ENCODE measurements around the gene NID2. TPM values are rescaled to one million over a fixed set of nuclear protein-coding genes. Genes with fewer than 3 reads are reported as not detected.

NID2 gene
- polyA plus RNA-seq, 1 of the 3 experiments (the other 2 are of a cell fraction): 22.7 TPM

DNA sequence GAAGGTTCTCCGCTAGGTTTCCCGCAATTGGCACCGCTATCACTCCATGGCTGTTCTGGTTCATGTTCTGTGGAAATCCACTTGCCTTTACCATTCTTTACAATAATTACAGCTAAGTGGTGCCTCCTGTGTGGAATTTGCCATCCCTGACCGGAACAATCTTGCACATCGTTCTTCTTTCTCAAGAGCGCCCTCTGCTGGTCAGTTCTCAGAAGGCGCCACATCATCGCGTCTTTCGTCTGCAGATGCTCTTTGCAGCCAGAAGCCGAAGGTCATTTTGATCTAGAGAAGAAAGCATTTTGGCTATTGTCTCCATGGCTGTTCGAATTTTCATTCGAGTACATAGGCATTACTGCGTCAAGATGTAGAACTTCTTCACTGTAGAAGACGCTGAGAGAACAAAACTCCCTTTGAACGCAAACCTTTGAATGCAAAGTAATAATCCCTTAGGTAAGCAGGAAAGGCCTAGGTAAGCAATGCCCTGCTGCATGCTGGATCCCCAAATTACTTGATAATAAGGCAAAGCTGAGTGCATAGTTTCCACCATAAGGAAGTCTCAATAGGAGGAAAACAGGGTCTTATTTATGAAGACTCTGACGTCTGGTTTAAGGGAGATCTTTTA lies 89.7 kb downstream of the NID2 start:
- peak; percentile 63 for DNase-seq
- POLR2A ChIA-PET: interaction anchor here (0.6 to 2.0 kb wide), 2 partner anchors 9 to 119 kb away, joined by 3 to 9 read pairs; partner anchors contain the start of gene GNG2
- CTCF ChIA-PET: interaction anchor here (0.6 to 7.1 kb wide), 60 partner anchors 9 to 956 kb away, joined by 3 to 81 read pairs (median 4); partner anchors contain the start of genes FRMD6, GNG2 and RTRAF
- H4K20me1 ChIP-seq (ENCODE audit: insufficient read depth): no peaks in the 10 kb centered on the region
- no peak overlapping the region for H3K4me2 ChIP-seq
- no peak overlapping the region; a peak in 1 of 4 replicates for H3K4me3 ChIP-seq (ENCODE audit: low read depth in 2 of 2, low read length in 1 of 2)
- H3K9me2 ChIP-seq: no peaks in the 10 kb centered on the region
- H3K27ac ChIP-seq (ENCODE audit: low read depth in 2 of 2, low read length in 1 of 2): peak overlapping the region in 1 of 2 experiments; percentile 55; a peak in 1 of 4 replicates
- WGBS (ENCODE audit: low lambda C conversion rate): 31% methylated on average over 17 of the region's 17 CpGs
- H3K9me3 ChIP-seq: no peaks in the 10 kb centered on the region
- H3K4me1 ChIP-seq (ENCODE audit: control insufficient read depth in 1 of 2, insufficient read depth in 2 of 2, low read depth in 1 of 2, low read length in 1 of 2): peaks cover 0 to 2% of the 10 kb centered on the region in 2 experiments; a peak in 2 of 4 replicates
- no peaks in the 10 kb centered on the region for H3K79me2 ChIP-seq (ENCODE audit: insufficient read depth)
- H3K36me3 ChIP-seq (replicated peaks in 1 of 2; ENCODE audit: control insufficient read depth in 1 of 2, insufficient read depth in 2 of 2, low read length in 1 of 2): no peaks in the 10 kb centered on the region
- H2AFZ ChIP-seq (ENCODE audit: low read depth): peak overlapping the region; percentile 60; the same call in 1 of the 2 replicates
- no peaks in the 10 kb centered on the region for H3K27me3 ChIP-seq (ENCODE audit: insufficient read depth)
- TF ChIP-seq RXRA (IDR thresholded peaks at IDR 0.05; ENCODE audit: borderline replicate concordance, low read depth) (no peak), SMC3 (IDR thresholded peaks at IDR 0.05; ENCODE audit: low read depth, low read length) (peak; percentile 90), FOSL2 (IDR thresholded peaks at IDR 0.05; ENCODE audit: borderline replicate concordance, low read depth) (no peak), RAD21 (IDR thresholded peaks at IDR 0.05; ENCODE audit: low read length) (peak; percentile 93), RCOR1 (IDR thresholded peaks at IDR 0.05; ENCODE audit: low read length) (0 out of 2 replicates have a peak, but pooled peaks have one; percentile 28), FOXM1 (IDR thresholded peaks at IDR 0.05; ENCODE audit: low read depth) (no peak), NFIC (IDR thresholded peaks at IDR 0.05; ENCODE audit: borderline replicate concordance) (no peak), EZH2phosphoT487 (IDR thresholded peaks at IDR 0.05; ENCODE audit: borderline replicate concordance, low read depth) (no peak), EP300 (IDR thresholded peaks at IDR 0.05; ENCODE audit: borderline replicate concordance in 1 of 2, low read depth in 1 of 2, low read length in 1 of 2) (no peak), CTCF (IDR thresholded peaks at IDR 0.05) (peak; percentile 91), FOXJ3 (CRISPR knock-in tag; IDR thresholded peaks at IDR 0.05) (no peak), POLR2AphosphoS5 (IDR thresholded peaks at IDR 0.05; ENCODE audit: low read depth, low read length) (no peak), TCF12 (IDR thresholded peaks at IDR 0.05) (no peak; the same call in 1 of the 2 replicates), MAX (IDR thresholded peaks at IDR 0.05; ENCODE audit: low read depth) (no peak), GATA2 (CRISPR knock-in tag; IDR thresholded peaks at IDR 0.05) (no peak)
- TF ChIP-seq, protein P1, sequence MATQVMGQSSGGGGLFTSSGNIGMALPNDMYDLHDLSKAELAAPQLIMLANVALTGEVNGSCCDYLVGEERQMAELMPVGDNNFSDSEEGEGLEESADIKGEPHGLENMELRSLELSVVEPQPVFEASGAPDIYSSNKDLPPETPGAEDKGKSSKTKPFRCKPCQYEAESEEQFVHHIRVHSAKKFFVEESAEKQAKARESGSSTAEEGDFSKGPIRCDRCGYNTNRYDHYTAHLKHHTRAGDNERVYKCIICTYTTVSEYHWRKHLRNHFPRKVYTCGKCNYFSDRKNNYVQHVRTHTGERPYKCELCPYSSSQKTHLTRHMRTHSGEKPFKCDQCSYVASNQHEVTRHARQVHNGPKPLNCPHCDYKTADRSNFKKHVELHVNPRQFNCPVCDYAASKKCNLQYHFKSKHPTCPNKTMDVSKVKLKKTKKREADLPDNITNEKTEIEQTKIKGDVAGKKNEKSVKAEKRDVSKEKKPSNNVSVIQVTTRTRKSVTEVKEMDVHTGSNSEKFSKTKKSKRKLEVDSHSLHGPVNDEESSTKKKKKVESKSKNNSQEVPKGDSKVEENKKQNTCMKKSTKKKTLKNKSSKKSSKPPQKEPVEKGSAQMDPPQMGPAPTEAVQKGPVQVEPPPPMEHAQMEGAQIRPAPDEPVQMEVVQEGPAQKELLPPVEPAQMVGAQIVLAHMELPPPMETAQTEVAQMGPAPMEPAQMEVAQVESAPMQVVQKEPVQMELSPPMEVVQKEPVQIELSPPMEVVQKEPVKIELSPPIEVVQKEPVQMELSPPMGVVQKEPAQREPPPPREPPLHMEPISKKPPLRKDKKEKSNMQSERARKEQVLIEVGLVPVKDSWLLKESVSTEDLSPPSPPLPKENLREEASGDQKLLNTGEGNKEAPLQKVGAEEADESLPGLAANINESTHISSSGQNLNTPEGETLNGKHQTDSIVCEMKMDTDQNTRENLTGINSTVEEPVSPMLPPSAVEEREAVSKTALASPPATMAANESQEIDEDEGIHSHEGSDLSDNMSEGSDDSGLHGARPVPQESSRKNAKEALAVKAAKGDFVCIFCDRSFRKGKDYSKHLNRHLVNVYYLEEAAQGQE (IDR thresholded peaks at IDR 0.05; ENCODE audit: low read depth, low read length): no peak
- no peak overlapping the region for H3K9ac ChIP-seq
- no peaks in the 10 kb centered on the region for H3F3A ChIP-seq (replicated peaks; ENCODE audit: insufficient read depth)

All from SK-N-SH (cell line).